HFF-Myc (cell line): ENCODE data around the gene ADCY4.

Experiments used
- DNase-seq: peaks from one replicate; pipeline ENCODE4 v3.0.0-alpha.2; 2011; ENCODE audit warnings: low read depth; ENCODE audit errors: extremely low read depth
- H3K4me3 ChIP-seq: replicated peaks from 2 replicates; pipeline ENCODE4 v1.5.1; 2011; ENCODE audit warnings: low read depth, mild to moderate bottlenecking, control low read depth, low read length
- TF ChIP-seq, protein P1 (sequence below): IDR thresholded peaks from 2 replicates; pipeline ENCODE4 v1.5.1; 2012; ENCODE audit warnings: mild to moderate bottlenecking, low read depth, low read length, control low read depth; ENCODE audit errors: missing control alignments

ADCY4 gene

DNA sequence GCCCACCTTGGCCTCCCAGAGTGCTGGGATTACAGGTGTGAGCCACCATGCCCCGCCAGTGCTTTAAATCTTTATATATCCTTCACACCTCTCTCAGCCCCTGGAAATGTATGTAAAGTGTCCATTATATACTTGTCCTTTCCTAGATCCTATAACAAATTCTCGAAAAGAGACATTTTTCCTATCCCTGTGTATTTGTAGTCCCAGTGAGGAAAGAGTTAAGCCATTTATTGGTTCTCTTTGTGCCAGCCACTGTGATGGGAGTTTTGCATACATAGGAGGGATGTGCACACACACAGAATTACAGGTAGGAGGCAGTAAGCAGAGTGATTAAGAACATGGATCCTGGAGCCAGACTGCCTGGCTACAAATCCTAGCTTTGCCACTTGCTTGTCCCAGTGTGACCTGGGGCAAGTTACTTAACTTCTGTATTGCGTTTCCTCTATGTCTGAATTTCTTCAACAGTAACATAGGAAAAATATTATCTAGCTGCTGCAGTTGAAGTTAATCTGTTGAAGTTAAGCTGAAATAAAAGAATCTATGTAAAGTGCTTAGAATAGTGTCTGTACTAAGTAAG, 61.4 kb downstream of the ADCY4 start:
- TF ChIP-seq, protein P1, sequence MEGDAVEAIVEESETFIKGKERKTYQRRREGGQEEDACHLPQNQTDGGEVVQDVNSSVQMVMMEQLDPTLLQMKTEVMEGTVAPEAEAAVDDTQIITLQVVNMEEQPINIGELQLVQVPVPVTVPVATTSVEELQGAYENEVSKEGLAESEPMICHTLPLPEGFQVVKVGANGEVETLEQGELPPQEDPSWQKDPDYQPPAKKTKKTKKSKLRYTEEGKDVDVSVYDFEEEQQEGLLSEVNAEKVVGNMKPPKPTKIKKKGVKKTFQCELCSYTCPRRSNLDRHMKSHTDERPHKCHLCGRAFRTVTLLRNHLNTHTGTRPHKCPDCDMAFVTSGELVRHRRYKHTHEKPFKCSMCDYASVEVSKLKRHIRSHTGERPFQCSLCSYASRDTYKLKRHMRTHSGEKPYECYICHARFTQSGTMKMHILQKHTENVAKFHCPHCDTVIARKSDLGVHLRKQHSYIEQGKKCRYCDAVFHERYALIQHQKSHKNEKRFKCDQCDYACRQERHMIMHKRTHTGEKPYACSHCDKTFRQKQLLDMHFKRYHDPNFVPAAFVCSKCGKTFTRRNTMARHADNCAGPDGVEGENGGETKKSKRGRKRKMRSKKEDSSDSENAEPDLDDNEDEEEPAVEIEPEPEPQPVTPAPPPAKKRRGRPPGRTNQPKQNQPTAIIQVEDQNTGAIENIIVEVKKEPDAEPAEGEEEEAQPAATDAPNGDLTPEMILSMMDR = no peak
- no peak overlapping the region for H3K4me3 ChIP-seq
- no peak for DNase-seq

DNA sequence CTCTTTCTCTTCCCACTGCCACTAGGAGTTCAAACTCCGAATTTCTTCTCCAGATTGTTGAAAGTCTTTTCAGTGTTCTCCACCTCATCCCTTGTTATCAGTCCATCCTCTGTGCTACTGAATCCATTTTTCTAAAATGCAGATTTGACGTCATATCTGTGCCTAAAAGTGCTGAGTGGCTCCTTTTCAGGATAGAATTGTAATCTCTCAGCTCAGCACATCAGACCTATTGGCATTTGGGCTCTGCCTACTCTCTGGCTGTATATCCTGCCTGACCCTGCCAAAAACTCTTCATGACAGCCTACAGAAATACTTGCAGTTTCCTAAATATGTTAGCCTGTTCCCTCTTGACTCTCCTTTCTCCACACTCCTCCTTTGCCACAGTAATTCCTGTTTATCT, 62.4 kb downstream of the ADCY4 start:
- no peak for DNase-seq
- TF ChIP-seq, protein P1 = no peak
- H3K4me3 ChIP-seq = no peak overlapping the region

DNA sequence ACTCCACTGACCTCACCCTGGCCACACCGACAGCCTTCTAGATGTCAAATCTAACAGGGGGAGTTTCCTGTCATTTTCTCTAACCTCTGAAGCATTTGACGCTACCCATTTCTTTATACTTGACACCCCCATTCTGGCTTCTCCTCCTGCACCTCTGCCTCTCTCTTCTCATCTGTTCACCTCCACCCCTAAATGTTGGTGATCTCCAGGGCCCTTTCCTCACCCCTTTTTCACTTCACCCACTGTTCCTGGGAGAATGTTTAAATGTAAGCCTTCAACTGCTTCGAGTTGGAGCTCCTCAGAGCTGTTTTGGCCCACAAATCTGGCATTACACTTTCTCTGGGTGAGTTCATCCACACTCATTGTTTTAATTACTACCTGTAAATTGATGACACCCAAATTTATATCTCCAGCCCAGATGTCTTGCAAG, 63.0 kb downstream of the ADCY4 start:
- H3K4me3 ChIP-seq = peak overlapping the region; percentile 89
- no peak for DNase-seq
- TF ChIP-seq, protein P1 = no peak

DNA sequence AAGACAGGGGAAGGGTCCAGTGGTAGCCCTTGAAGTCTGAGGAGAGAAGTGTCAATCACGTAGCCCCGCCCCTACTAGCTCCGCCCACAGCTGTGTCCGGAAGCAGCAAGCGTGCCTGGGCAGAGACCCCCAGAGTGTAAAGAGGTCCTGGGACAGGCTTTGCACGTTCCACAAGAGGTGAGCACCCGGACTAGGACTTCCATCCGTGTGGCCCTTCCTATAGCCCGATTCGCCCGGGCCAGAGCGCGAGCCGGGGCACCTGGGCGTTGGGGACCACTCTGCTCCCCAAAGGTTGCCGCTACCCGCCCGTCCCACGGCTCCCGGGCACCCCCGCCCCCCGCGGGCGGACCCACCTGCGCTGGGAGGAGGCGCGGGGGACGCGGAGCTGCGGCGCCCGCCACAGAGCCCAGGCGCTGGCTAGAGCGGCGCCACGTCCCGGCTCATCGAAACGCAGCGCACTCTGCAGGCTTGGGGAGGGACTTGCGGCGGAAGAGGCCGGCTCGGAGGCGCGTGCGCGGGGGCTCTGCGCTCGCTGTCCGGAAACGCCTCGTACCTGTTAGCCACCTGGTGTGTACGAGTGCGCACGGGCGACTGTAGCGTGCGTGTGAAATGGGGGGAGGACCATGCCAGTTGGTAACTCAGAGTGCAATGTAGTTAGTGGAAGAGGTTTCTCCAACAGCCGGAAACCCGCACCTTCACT, 63.6 kb downstream of the ADCY4 start, which contains the start of gene RABGGTA:
RABGGTA (minus strand) TSS at position 464 of the 700 bp plus-strand sequence. CDS start 482 bp downstream, outside the sequence.
- peak within 1 kb of the TSS; percentile 89 for H3K4me3 ChIP-seq
- TF ChIP-seq, protein P1 = peak; percentile 58
- peak; percentile 57 for DNase-seq

DNA sequence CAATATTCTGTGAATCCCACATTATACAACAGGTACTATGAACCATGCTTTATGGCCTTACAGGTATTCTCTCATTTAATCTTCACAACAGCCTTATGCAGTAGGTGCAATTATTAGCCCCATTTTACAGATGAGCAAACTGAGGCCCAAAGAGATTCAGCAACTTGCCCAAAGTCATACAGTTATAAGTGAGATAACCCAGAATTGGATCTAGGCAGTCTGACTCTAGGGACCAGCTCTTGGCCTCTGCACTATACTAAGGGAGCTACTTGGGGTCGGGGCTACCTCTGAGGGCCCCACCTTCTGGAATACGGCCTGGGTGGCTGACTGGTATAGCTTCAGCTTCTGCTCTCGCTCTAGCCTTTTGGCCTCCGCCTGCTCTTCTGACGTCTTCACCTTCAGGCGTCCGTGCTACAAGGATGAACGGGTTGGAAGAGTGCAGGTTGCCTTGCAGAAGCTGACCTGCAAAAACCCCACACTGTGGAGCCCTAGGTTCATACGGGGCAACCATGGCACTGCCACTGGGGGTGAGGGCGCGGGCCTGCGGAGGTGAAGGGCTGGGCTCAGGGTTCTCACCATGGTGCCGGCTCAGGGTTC, 64.2 kb downstream of the ADCY4 start:
- DNase-seq = no peak
- peak overlapping the region; percentile 89 for H3K4me3 ChIP-seq
- TF ChIP-seq, protein P1 = no peak

DNA sequence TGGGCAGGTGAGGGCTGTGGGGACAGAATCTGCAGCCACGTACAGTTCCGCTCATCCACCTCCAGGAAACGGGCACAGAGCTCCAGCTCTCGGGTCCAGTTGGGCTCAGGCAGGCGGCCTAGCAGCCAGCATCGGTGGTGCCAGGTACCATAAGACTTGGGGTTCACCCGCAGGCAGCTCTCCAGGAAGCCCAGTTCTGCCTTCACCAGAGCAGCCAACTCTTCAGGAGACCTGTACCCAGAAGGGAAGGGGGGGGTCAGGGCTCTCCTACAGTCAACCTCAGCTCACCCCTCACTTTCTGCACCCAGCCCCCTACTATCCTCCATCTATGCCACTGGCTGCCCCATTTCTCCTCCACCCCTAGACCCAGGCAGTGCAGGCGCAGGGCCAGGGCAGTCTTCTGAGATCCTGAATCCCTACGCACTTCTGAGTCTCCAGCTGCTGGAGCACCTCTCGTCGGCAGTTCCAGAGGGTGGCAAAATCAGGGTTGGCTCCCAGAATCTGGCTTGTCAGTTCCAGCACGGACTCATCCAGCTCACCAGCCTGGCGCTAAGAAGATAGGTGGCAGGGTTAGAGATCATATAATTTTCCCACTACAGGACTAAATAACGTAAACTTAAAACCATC, 64.8 kb downstream of the ADCY4 start:
- no peak overlapping the region for H3K4me3 ChIP-seq
- TF ChIP-seq, protein P1 = no peak
- DNase-seq = no peak
